ACC112 (cell line): ENCODE results near the gene RASL10B.
A peak's percentile ranks its signal among the peaks of the same experiment; 100 is the strongest.

Experiments used
- H2AFZ ChIP-seq: fragments of 200-600 bp; sonication (generic); one replicate; pipeline ENCODE4 v1.6.0; 2017; ENCODE audit warnings: antibody characterized with exemption, low read length; ENCODE audit not compliant: unreplicated experiment
- H3K27ac ChIP-seq: fragments of 200-600 bp; sonication (generic); 2 replicates; pipeline ENCODE4 v1.5.1; 2014; ENCODE audit warnings: low read depth, mild to moderate bottlenecking, antibody characterized with exemption, low read length, moderate library complexity
- H3K27me3 ChIP-seq: fragments of 200-600 bp; sonication (generic); 2 replicates; pipeline ENCODE4 v1.6.1; 2014; ENCODE audit warnings: mild to moderate bottlenecking, antibody characterized with exemption, low read length, moderate library complexity, mixed read lengths; ENCODE audit not compliant: insufficient read depth
- H3K36me3 ChIP-seq: fragments of 200-600 bp; sonication (generic); 2 replicates; pipeline ENCODE4 v1.6.1; 2016; ENCODE audit warnings: mild to moderate bottlenecking, antibody characterized with exemption, low read length, moderate library complexity, mixed read lengths; ENCODE audit not compliant: insufficient read depth
- H3K4me1 ChIP-seq: fragments of 200-600 bp; sonication (generic); one replicate; pipeline ENCODE4 v1.6.1; 2016; ENCODE audit warnings: low read length, mixed read lengths; ENCODE audit not compliant: insufficient read depth, unreplicated experiment, control insufficient read depth
- H3K4me3 ChIP-seq: fragments of 200-600 bp; sonication (generic); 2 replicates; pipeline ENCODE4 v1.5.1; 2014; ENCODE audit warnings: mild to moderate bottlenecking, low read depth, low read length
- H3K79me2 ChIP-seq: fragments of 200-600 bp; sonication (generic); one replicate; pipeline ENCODE4 v1.6.0; 2016; ENCODE audit warnings: low read length; ENCODE audit not compliant: control insufficient read depth, unreplicated experiment, insufficient read depth

The RASL10B gene

DNA sequence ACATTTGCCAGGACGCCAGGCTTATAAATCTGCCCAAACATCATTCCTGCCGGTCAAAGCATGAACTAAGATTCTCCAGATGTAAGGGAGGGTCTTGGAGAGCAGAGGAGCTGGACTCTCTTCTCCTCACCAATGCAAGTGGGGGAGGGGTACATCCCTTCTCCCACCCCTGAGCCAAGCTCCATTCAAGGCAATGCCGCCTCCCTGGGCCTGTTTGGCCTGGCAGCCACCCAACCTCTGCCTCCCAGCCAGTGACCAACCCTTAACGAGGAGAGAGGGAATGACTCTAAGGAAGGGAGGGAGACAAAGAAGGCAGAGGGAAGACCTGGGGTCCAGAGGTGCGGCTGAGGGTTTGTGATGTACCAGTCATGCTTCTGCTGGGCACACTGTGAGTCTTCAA, 43.1 kb downstream of the RASL10B start:
- Histone ChIP-seq H3K27me3 (no peaks in the 10 kb centered on the region), H2AFZ (no peak overlapping the region), H3K4me1 (peaks cover 26% of the 10 kb centered on the region), H3K36me3 (no peaks in the 10 kb centered on the region), H3K79me2 (no peaks in the 10 kb centered on the region), H3K27ac (no peak overlapping the region), H3K4me3 (no peak overlapping the region)

DNA sequence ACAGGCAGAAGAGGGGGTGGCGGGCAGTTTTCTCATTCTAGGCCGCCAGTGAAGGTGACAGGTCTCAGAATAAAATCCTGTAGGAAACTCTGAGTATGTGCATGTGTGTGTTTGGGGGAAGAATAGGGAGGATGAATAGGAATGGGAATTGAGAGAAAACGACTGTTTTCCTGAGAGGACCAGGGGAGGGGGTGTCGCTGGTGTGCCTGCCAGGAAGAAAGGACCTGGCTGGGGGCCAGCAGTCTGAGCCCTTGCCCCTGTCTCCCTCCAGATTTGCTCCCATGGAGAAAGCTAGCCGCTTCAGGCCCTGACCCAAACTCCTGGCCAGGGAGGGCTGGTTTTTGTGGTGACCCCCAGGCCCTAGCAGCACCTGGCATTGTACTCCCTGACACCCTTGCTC, 43.6 kb downstream of the RASL10B start:
- Histone ChIP-seq H3K4me3 (no peak overlapping the region), H2AFZ (no peak overlapping the region), H3K27me3 (no peaks in the 10 kb centered on the region), H3K4me1 (peaks cover 26% of the 10 kb centered on the region), H3K79me2 (no peaks in the 10 kb centered on the region), H3K27ac (no peak overlapping the region), H3K36me3 (no peaks in the 10 kb centered on the region)

DNA sequence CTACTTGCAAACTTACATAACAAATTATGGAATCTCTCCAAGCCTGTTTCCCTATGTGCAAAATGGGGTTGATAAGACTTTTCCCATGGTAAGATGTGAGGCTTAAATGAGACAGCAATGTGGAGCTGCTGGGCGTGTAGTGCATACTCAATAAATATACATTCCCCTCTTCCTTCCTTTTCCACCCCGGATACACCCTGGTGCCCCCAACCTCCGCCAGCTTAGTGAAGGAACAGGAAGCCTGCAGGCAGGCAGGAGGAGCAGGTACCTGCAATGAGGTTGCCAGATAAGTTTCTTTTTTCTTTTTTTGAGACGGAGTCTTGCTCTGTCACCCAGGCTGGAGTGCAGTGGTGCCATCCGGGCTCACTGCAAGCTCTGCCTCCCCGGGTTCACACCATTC, 44.1 kb downstream of the RASL10B start:
- Histone ChIP-seq H2AFZ (no peak overlapping the region), H3K4me3 (no peak overlapping the region), H3K27me3 (no peaks in the 10 kb centered on the region)

GRCh38 chr17:35778641-35779196, 47.3 kb downstream of the RASL10B start:
- H3K4me1 ChIP-seq: peaks cover 31% of the 10 kb centered on the region
- H3K4me3 ChIP-seq: no peak overlapping the region
- no peaks in the 10 kb centered on the region for H3K36me3 ChIP-seq
- H2AFZ ChIP-seq: no peak overlapping the region
- no peaks in the 10 kb centered on the region for H3K79me2 ChIP-seq
- H3K27ac ChIP-seq: peak overlapping the region; percentile 13; the same call in 1 of the 2 replicates
- H3K27me3 ChIP-seq: peaks cover 7% of the 10 kb centered on the region

More for the DNA sequence above, 44.1 kb downstream of the RASL10B start:
- Histone ChIP-seq H3K79me2 (no peaks in the 10 kb centered on the region), H3K36me3 (no peaks in the 10 kb centered on the region), H3K4me1 (peaks cover 26% of the 10 kb centered on the region), H3K27ac (no peak overlapping the region)

DNA sequence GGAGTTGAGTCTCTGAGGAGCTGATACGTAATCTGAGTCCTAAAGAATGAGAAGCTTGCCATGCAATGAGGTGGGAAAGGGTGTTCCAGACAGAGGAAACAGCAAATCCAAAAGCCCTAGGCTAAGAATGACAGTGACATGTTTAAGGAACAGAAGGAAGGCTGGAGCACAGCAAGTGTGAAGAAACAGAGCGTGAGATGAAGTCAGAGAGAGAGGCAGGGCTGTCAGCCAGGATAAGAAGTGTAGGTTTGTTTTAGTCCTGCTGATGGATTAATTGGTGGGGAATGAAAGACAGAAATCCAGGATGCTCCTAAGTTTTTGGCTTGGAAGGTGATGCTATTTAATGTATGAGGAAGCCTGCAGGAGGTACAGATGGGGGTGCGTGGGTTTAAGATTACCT, 49.5 kb downstream of the RASL10B start:
- Histone ChIP-seq H3K4me1 (peaks cover 35% of the 10 kb centered on the region), H3K79me2 (no peaks in the 10 kb centered on the region), H3K27ac (no peak overlapping the region), H2AFZ (no peak overlapping the region), H3K4me3 (no peak overlapping the region), H3K27me3 (peaks cover 7% of the 10 kb centered on the region), H3K36me3 (no peaks in the 10 kb centered on the region)

- Histone ChIP-seq H3K4me3 (no peak overlapping the region), H3K36me3 (no peaks in the 10 kb centered on the region), H2AFZ (no peak overlapping the region), H3K4me1 (peaks cover 52% of the 10 kb centered on the region), H3K27ac (no peak overlapping the region), H3K27me3 (peaks cover 7% of the 10 kb centered on the region), H3K79me2 (no peaks in the 10 kb centered on the region)
These were observed 53.5 kb downstream of the RASL10B start for GRCh38 chr17:35784895-35785294.

DNA sequence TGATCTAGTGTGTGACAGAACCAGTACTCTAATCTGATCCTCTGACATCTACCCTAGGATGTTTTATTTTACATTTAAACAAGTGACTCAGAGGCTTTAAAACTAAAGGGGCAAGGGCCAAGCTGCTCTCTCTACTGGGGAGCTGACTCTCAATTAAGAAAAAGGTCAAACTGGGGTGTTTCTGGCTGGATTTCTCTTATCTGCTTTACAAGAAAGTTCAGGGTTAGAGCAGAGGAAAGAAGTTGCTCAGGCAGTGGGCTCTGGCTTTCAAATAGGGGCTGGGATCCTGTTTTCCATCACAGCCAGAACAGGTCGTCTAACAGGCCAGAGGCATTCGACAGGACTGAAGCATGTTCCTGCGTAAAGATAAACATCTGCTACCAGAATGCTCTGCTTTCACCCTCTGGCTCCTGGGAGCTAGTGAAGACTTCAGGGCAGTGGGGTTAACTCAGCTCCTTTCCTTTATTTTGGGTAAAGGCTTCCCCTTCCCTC, 55.5 kb downstream of the RASL10B start:
- Histone ChIP-seq H3K4me3 (no peak overlapping the region), H3K4me1 (peaks cover 52% of the 10 kb centered on the region), H3K36me3 (no peaks in the 10 kb centered on the region), H3K27me3 (peaks cover 7% of the 10 kb centered on the region), H3K79me2 (no peaks in the 10 kb centered on the region), H3K27ac (no peak overlapping the region), H2AFZ (no peak overlapping the region)

GRCh38 chr17:35788477-35789368, 57.3 kb downstream of the RASL10B start:
- Histone ChIP-seq H3K27me3 (peaks cover 17% of the 10 kb centered on the region), H3K27ac (peak overlapping the region; percentile 72), H3K4me1 (peaks cover 46% of the 10 kb centered on the region), H3K36me3 (no peaks in the 10 kb centered on the region), H2AFZ (peak overlapping the region; percentile 69), H3K79me2 (no peaks in the 10 kb centered on the region), H3K4me3 (peak overlapping the region; percentile 48; the same call in 1 of the 2 replicates)

DNA sequence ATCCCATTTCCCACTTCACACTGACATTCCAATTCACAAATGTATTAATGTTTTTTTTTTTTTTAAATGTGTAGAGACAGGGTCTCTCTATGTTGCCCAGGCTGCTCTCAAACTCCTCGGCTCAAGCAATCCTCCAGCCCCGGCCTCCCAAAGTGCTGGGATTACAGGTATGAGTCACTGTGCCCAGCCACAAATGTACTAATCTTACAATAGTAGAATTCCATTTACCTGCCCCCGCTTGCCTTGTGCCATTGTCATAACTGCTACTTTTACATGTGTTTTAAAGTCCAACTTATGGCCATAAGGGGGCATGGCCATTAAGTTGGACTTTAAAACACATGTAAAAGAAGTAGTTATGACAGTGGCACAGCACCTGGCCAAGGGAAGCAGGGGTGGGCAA, 59.4 kb downstream of the RASL10B start:
- no peak overlapping the region for H3K27ac ChIP-seq
- peaks cover 34% of the 10 kb centered on the region for H3K4me1 ChIP-seq
- H3K36me3 ChIP-seq: no peaks in the 10 kb centered on the region
- H3K27me3 ChIP-seq: peaks cover 35% of the 10 kb centered on the region
- H3K4me3 ChIP-seq: no peak overlapping the region
- H3K79me2 ChIP-seq: no peaks in the 10 kb centered on the region
- H2AFZ ChIP-seq: no peak overlapping the region

DNA sequence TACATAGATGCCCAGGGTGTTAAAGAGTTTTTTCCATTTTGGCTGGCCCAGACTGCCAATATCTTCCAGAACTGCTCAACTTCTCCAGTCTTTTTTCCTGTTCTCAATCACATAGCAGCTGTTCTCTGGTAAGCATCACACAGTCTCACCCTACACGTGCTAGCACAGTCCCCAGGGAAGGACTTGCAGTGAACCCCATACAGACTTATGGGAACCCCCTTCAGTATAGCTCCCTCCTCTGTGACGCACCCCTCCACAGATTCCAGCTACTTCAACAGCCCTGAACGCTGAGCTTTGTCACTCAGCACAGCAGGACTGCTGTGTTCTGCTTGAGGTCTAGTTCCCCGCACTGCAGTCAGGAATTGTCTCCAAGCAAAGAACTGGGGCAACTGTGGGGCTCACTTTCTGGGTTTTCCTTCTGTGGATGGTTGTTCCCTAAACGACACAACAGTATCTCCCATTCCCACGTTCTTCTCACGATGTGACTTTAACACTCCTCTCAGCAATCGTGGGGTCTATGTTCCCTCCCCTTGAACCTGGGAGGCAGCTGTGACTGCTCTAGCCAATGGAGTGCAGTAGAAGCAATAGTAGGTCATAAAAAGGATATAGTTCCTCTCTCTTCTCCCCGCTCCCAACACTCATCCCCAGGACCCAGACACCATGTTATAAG, 60.4 kb downstream of the RASL10B start:
- Histone ChIP-seq H3K27me3 (peaks cover 45% of the 10 kb centered on the region), H3K27ac (no peak overlapping the region), H3K79me2 (no peaks in the 10 kb centered on the region), H3K4me1 (peaks cover 28% of the 10 kb centered on the region), H2AFZ (no peak overlapping the region), H3K4me3 (no peak overlapping the region), H3K36me3 (no peaks in the 10 kb centered on the region)
